Heart left ventricle (tissue), 16 donors: ENCODE results near the gene PLEKHG4B. TPM values are rescaled to one million over a fixed set of nuclear protein-coding genes. Genes with fewer than 3 reads are reported as not detected.

Experiments
- ATAC-seq, 4 donors: fragments of 200-7000 bp; cut with Tn5 transposase; one replicate each; pipeline ENCODE4 v1.9.1; 2020 to 2022; ENCODE audit warnings: moderate library complexity in 4 of 4, mild to moderate bottlenecking in 3 of 4, moderate number of reproducible peaks in 1 of 4
- DNase-seq, 5 donors: peaks; one replicate each; pipeline ENCODE4 v3.0.0-alpha.2; 2020
- H3K27ac ChIP-seq, 12 donors: fragments of 200-600 bp; sonication (generic) in 4 of 12; one replicate each; pipeline versions ENCODE4 v1.5.0 to v1.8.0; 2016 to 2022; ENCODE audit warnings: mild to moderate bottlenecking in 2 of 12
- H3K27me3 ChIP-seq, 9 donors: fragments of 200-600 bp; sonication (generic) in 2 of 9; one replicate each; pipeline versions ENCODE4 v1.5.1 to v1.8.0; 2016 to 2022; ENCODE audit warnings: mild to moderate bottlenecking in 3 of 9
- H3K36me3 ChIP-seq, 9 donors: fragments of 200-600 bp; sonication (generic) in 2 of 9; one replicate each; pipeline versions ENCODE4 v1.5.0 to v1.8.0; 2018 to 2022; ENCODE audit warnings: mild to moderate bottlenecking in 2 of 9
- H3K4me1 ChIP-seq, 12 donors: fragments of 200-600 bp; sonication (generic) in 4 of 12; one replicate each; pipeline versions ENCODE4 v1.5.0 to v1.8.0; 2016 to 2022; ENCODE audit warnings: mild to moderate bottlenecking in 3 of 12
- H3K4me3 ChIP-seq, 12 donors: fragments of 200-600 bp; sonication (generic) in 4 of 12; one replicate each; pipeline versions ENCODE4 v1.5.0 to v1.8.0; 2017 to 2022; ENCODE audit warnings: mild to moderate bottlenecking in 9 of 12, moderate library complexity in 4 of 12
- H3K9me3 ChIP-seq, 12 donors: fragments of 200-600 bp; sonication (generic) in 4 of 12; one replicate each; pipeline versions ENCODE4 v1.5.0 to v1.8.0; 2016 to 2022; ENCODE audit warnings: mild to moderate bottlenecking in 1 of 12
- POLR2A ChIP-seq, 2 donors: fragments of 450-650 bp; IDR thresholded peaks; one replicate each; pipeline ENCODE4 v1.6.1; 2017; ENCODE audit warnings: antibody characterized with exemption in 2 of 2, mild to moderate bottlenecking in 2 of 2, moderate library complexity in 2 of 2
- WGBS, 4 donors: extraction: QIAGEN DNeasy Blood & Tissue Kit in 2 of 4; methylation state at CpG; one replicate each; pipeline versions ENCODE4 v1.1.5 to v1.1.7; 2013 to 2018; 5-methylcytosine and 5-hydroxymethylcytosine counted together
- intact Hi-C, 10 donors: fragments of 100-400 bp; cut with DNase I; formaldehyde crosslinking; loops; one replicate each; pipeline versions ENCODE4 v1.11.1 to v1.14.2; 2022
- polyA plus RNA-seq, 2 donors: library from polyadenylated mRNA; stranded (reverse); fragments of 200-250 nt; gene quantifications; one replicate each; pipeline ENCODE4 v1.2.3, GENCODE V29; 2013
- total RNA-seq, 9 donors: library from RNA; depleted of rRNA in 2 of 9; stranded (reverse); fragments of >200 nt in 2 of 9; fragmentation: NEBNext Ultra II Directional in 3 of 9; extraction: Animal tissue kit (Norgen Biotek cat#: 25700) in 3 of 9; gene quantifications; one replicate each; pipeline versions ENCODE4 v1.1.0 to v1.2.4, GENCODE V29; 2016 to 2023
- TF ChIP-seq, protein P1 (sequence below), 12 donors: fragments of 200-600 bp; sonication (generic) in 4 of 12; IDR thresholded peaks; one replicate each; pipeline versions ENCODE4 v1.5.0 to v1.8.0; 2018 to 2022; ENCODE audit warnings: antibody characterized with exemption in 12 of 12, mild to moderate bottlenecking in 5 of 12
- donor health status: ischemic (EF 13 %, LVEDD 7.1; RV severe dilation, severe dysfunction).
- donor health status: healthy with polysubstance abuse.
- donor health status: DM: no; HTN: yes; CAD: no.
- donor health status: DM: no; HTN: no; CAD: no.
- donor health status: ischemic (EF 25% LVEDD 6.9; RV normal size, moderate dysfunction).
- donor health status: ischemic (EF 25% LVEDD 5.7; RV mildly dilated, moderate dysfunction).
- donor health status: healthy.
- donor health status: DM: yes; HTN: yes; CAD: no.
- donor health status: ischemic (EF 35%, LVEDD 5.7; RV mildly dilated, moderate dysfunction).
- donor health status: nonischemic (EF 11% LVEDD 7.7; RV severe dilation, severe dysfunction).
- donor health status: DM: yes; HTN: yes; CAD: no.
- donor health status: PGD.
- donor health status: ischemic (EF 29% LVEDD 5.4; RV normal size, mild dysfunction).
- donor health status: nonischemic (EF 23%, LVEDD 6.1; RV moderate dilation, normal function).

Gene PLEKHG4B
- total and polyA plus RNA-seq, 11 donors, result 0.03 to 0.34 (median 0.10) TPM; not detected in 7

- Histone ChIP-seq H3K4me1 (no peaks in the 10 kb centered on the region), H3K4me3 (no peak overlapping the region), H3K36me3 (no peaks in the 10 kb centered on the region), H3K27ac (no peak overlapping the region), H3K27me3 (peaks cover 0 to 4% (median 0%) of the 10 kb centered on the region in 9 donors), H3K9me3 (peaks cover 0 to 6% (median 0%) of the 10 kb centered on the region in 12 donors)
- ATAC-seq (no peak), DNase-seq (peak in 1 of 5 donors; percentile 44)
- intact Hi-C loops, result no loop called here
- 87 to 96% (median 92%) methylated on average over 5 to 7 of the region's 7 CpGs for WGBS, 4 donors
- TF ChIP-seq, protein P1, sequence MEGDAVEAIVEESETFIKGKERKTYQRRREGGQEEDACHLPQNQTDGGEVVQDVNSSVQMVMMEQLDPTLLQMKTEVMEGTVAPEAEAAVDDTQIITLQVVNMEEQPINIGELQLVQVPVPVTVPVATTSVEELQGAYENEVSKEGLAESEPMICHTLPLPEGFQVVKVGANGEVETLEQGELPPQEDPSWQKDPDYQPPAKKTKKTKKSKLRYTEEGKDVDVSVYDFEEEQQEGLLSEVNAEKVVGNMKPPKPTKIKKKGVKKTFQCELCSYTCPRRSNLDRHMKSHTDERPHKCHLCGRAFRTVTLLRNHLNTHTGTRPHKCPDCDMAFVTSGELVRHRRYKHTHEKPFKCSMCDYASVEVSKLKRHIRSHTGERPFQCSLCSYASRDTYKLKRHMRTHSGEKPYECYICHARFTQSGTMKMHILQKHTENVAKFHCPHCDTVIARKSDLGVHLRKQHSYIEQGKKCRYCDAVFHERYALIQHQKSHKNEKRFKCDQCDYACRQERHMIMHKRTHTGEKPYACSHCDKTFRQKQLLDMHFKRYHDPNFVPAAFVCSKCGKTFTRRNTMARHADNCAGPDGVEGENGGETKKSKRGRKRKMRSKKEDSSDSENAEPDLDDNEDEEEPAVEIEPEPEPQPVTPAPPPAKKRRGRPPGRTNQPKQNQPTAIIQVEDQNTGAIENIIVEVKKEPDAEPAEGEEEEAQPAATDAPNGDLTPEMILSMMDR (IDR thresholded peaks at IDR 0.05), result no peak
- TF ChIP-seq POLR2A (IDR thresholded peaks at IDR 0.05), result no peak
These were observed 48.5 kb downstream of the PLEKHG4B start for GRCh38 chr5:140443-140829.

- H3K9me3 ChIP-seq, result no peaks in the 10 kb centered on the region
- H3K36me3 ChIP-seq, result no peaks in the 10 kb centered on the region
- ATAC-seq, result no peak
- H3K27ac ChIP-seq, result no peak overlapping the region
- intact Hi-C loops, result no loop called here
- DNase-seq, result peak in 1 of 5 donors; percentile 21
- peaks cover 0 to 4% (median 0%) of the 10 kb centered on the region in 9 donors for H3K27me3 ChIP-seq
- TF ChIP-seq POLR2A (IDR thresholded peaks at IDR 0.05), result no peak
- TF ChIP-seq, protein P1 (IDR thresholded peaks at IDR 0.05), result no peak
- no peaks in the 10 kb centered on the region for H3K4me1 ChIP-seq
- no peak overlapping the region for H3K4me3 ChIP-seq
- WGBS, 4 donors, result 82 to 90% (median 89%) methylated on average over 12 to 13 of the region's 13 CpGs
These were observed 49.2 kb downstream of the PLEKHG4B start for GRCh38 chr5:141211-141610.

- Histone ChIP-seq H3K36me3 (no peaks in the 10 kb centered on the region), H3K4me1 (no peaks in the 10 kb centered on the region), H3K27me3 (peaks cover 0 to 4% (median 0%) of the 10 kb centered on the region in 9 donors), H3K9me3 (peaks cover 0 to 1% (median under 1%) of the 10 kb centered on the region in 12 donors), H3K4me3 (no peak overlapping the region), H3K27ac (no peak overlapping the region)
- ATAC-seq (no peak), DNase-seq (no peak)
- intact Hi-C loops, result no loop called here
- 81 to 92% (median 89%) methylated on average over 12 of the region's 12 CpGs for WGBS, 4 donors
- TF ChIP-seq, protein P1 (IDR thresholded peaks at IDR 0.05), result no peak
- no peak for TF ChIP-seq POLR2A (IDR thresholded peaks at IDR 0.05)
These were observed 49.8 kb downstream of the PLEKHG4B start for GRCh38 chr5:141761-142160.

DNA sequence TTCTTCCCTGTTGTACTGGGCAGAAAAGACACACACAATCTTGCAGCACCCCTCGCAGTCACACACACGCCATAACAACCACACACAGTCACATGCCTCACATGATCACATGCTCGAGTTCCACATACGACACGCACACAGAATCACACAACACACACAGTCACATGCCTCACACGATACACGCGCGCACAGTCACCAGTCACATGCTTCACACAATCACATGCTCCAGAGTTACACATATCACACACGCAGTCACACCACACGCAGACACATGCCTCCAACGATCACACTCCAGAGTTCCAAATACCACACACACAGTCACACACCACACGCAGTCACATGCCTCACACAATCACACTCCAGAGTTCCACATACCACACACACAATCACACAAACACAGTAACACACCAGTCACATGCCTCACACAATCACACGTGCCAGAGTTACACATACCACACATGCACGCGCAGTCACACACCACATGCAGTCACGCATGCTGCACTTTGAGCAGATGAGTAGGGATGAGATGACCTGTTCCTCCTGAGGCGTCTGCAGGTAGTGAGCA, 50.4 kb downstream of the PLEKHG4B start:
- Histone ChIP-seq H3K4me1 (no peaks in the 10 kb centered on the region), H3K27ac (no peak overlapping the region), H3K9me3 (peaks cover 0 to 7% (median 5%) of the 10 kb centered on the region in 12 donors), H3K27me3 (peaks cover 0 to 4% (median 0%) of the 10 kb centered on the region in 9 donors), H3K36me3 (no peaks in the 10 kb centered on the region), H3K4me3 (no peak overlapping the region)
- no peak for ATAC-seq
- TF ChIP-seq, protein P1 (IDR thresholded peaks at IDR 0.05), result no peak
- no peak for TF ChIP-seq POLR2A (IDR thresholded peaks at IDR 0.05)
- intact Hi-C loops, result no loop called here
- 92 to 97% (median 94%) methylated on average over 18 of the region's 18 CpGs for WGBS, 4 donors
- DNase-seq, result peak in 1 of 5 donors; percentile 24
